ENCODE measurements around the gene TMEM272.
A peak's percentile ranks its signal among the peaks of the same experiment; 100 is the strongest.

TMEM272 gene

GRCh38 chr13:51811046-51811445, 33.9 kb downstream of the TMEM272 start:
- H3K27ac ChIP-seq: no peak overlapping the region
- TF ChIP-seq CTCF (conservative IDR thresholded peaks at IDR 0.05): no peak

- no peak for TF ChIP-seq CTCF (conservative IDR thresholded peaks at IDR 0.05)
- no peak overlapping the region for H3K27ac ChIP-seq
Observed at GRCh38 chr13:51808811-51809210, 36.2 kb downstream of the TMEM272 start.

GRCh38 chr13:51807041-51807440, 37.9 kb downstream of the TMEM272 start:
- no peak for TF ChIP-seq CTCF (conservative IDR thresholded peaks at IDR 0.05)

GRCh38 chr13:51806566-51806965, 38.4 kb downstream of the TMEM272 start:
- no peak overlapping the region for H3K27ac ChIP-seq
- TF ChIP-seq CTCF (conservative IDR thresholded peaks at IDR 0.05): no peak

More at GRCh38 chr13:51807041-51807440, 37.9 kb downstream of the TMEM272 start:
- no peak overlapping the region for H3K27ac ChIP-seq

- no peak overlapping the region for H3K27ac ChIP-seq
- no peak for TF ChIP-seq CTCF (conservative IDR thresholded peaks at IDR 0.05)
Observed at GRCh38 chr13:51805925-51806324, 39.1 kb downstream of the TMEM272 start.

- TF ChIP-seq CTCF (conservative IDR thresholded peaks at IDR 0.05): no peak
- H3K27ac ChIP-seq: no peak overlapping the region
Observed at GRCh38 chr13:51805313-51805712, 39.7 kb downstream of the TMEM272 start.

- TF ChIP-seq CTCF (conservative IDR thresholded peaks at IDR 0.05): no peak
- peak overlapping the region; percentile 95 for H3K27ac ChIP-seq
Observed at GRCh38 chr13:51804295-51805172, 40.4 kb downstream of the TMEM272 start.
